Liver (tissue), 3 donors: ENCODE measurements around the gene TMPRSS6.

ENCODE experiments used
- EGR1 ChIP-seq, 2 donors: IDR thresholded peaks; 2 replicates each; pipeline ENCODE4 v1.6.1; 2016 to 2018; ENCODE audit warnings: antibody characterized with exemption in 2 of 2, low read depth in 2 of 2
- FOXA2 ChIP-seq: IDR thresholded peaks from 2 replicates; pipeline ENCODE4 v1.6.1; 2016; ENCODE audit warnings: antibody characterized with exemption
- MAX ChIP-seq: IDR thresholded peaks from 2 replicates; pipeline ENCODE4 v1.6.1; 2016; ENCODE audit warnings: antibody characterized with exemption
- RXRA ChIP-seq, 2 donors: IDR thresholded peaks; 2 replicates each; pipeline ENCODE4 v1.6.1; 2017 to 2018; ENCODE audit warnings: antibody characterized with exemption in 2 of 2, mild to moderate bottlenecking in 1 of 2
- YY1 ChIP-seq: IDR thresholded peaks from 2 replicates; pipeline ENCODE4 v1.6.1; 2016; ENCODE audit warnings: antibody characterized with exemption, mild to moderate bottlenecking
- TF ChIP-seq, protein P1 (sequence below): IDR thresholded peaks from 2 replicates; pipeline ENCODE4 v1.6.1; 2016; ENCODE audit warnings: antibody characterized with exemption, mild to moderate bottlenecking
- TF ChIP-seq, protein P2 (sequence below): fragments of 150-350 bp; IDR thresholded peaks from 2 replicates; pipeline ENCODE4 v1.5.1; 2017; ENCODE audit warnings: improper control_type of control experiment, low read depth, low read length; ENCODE audit not compliant: missing input control
- donor health status: healthy.
- donor health status: healthy.

DNA sequence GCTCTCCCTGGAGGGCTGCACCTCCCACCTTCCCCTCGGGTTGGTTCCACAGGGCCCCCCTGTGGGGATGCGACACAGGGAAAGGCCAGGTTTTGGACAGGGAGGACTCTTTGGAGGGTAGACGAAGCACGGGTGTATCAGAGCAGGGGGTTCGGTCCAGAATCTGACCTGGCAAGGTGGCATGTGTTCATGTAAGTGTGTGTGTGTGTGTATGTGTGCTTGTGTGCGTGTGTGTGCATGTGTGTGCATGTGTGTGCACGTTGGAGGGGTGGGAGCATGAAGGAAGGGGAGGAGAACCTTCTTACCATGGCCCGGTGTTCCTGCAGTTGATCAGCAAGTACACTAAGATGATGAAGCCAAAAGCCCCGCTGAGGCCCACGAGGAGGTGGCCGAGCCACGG is 25.5 kb upstream of the TMPRSS6 start:
- TF ChIP-seq EGR1 (IDR thresholded peaks at IDR 0.05; ENCODE audit: low read depth in 2 of 2) (no peak), YY1 (no peak), FOXA2 (no peak), RXRA (IDR thresholded peaks at IDR 0.05) (no peak), MAX (no peak)
- TF ChIP-seq, protein P1, sequence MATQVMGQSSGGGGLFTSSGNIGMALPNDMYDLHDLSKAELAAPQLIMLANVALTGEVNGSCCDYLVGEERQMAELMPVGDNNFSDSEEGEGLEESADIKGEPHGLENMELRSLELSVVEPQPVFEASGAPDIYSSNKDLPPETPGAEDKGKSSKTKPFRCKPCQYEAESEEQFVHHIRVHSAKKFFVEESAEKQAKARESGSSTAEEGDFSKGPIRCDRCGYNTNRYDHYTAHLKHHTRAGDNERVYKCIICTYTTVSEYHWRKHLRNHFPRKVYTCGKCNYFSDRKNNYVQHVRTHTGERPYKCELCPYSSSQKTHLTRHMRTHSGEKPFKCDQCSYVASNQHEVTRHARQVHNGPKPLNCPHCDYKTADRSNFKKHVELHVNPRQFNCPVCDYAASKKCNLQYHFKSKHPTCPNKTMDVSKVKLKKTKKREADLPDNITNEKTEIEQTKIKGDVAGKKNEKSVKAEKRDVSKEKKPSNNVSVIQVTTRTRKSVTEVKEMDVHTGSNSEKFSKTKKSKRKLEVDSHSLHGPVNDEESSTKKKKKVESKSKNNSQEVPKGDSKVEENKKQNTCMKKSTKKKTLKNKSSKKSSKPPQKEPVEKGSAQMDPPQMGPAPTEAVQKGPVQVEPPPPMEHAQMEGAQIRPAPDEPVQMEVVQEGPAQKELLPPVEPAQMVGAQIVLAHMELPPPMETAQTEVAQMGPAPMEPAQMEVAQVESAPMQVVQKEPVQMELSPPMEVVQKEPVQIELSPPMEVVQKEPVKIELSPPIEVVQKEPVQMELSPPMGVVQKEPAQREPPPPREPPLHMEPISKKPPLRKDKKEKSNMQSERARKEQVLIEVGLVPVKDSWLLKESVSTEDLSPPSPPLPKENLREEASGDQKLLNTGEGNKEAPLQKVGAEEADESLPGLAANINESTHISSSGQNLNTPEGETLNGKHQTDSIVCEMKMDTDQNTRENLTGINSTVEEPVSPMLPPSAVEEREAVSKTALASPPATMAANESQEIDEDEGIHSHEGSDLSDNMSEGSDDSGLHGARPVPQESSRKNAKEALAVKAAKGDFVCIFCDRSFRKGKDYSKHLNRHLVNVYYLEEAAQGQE = no peak
- TF ChIP-seq, protein P2, sequence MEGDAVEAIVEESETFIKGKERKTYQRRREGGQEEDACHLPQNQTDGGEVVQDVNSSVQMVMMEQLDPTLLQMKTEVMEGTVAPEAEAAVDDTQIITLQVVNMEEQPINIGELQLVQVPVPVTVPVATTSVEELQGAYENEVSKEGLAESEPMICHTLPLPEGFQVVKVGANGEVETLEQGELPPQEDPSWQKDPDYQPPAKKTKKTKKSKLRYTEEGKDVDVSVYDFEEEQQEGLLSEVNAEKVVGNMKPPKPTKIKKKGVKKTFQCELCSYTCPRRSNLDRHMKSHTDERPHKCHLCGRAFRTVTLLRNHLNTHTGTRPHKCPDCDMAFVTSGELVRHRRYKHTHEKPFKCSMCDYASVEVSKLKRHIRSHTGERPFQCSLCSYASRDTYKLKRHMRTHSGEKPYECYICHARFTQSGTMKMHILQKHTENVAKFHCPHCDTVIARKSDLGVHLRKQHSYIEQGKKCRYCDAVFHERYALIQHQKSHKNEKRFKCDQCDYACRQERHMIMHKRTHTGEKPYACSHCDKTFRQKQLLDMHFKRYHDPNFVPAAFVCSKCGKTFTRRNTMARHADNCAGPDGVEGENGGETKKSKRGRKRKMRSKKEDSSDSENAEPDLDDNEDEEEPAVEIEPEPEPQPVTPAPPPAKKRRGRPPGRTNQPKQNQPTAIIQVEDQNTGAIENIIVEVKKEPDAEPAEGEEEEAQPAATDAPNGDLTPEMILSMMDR = no peak
